Spinal cord (tissue), 10 donors: ENCODE results near the gene GRM8. TPM values are rescaled to one million over a fixed set of nuclear protein-coding genes. Genes with fewer than 3 reads are reported as not detected.

Source experiments
- DNase-seq, 6 donors: peaks; one replicate each; pipeline versions ENCODE4 v3.0.0 to v3.0.0-alpha.2; 2013 to 2015; ENCODE audit warnings: low spot score in 6 of 6, low read depth in 4 of 6
- H3K27ac ChIP-seq: one replicate; pipeline ENCODE4 v1.5.1; 2013; ENCODE audit warnings: low read depth, low read length, control low read depth
- H3K27me3 ChIP-seq: one replicate; pipeline ENCODE4 v1.6.1; 2013; ENCODE audit warnings: low read length; ENCODE audit not compliant: control insufficient read depth, insufficient read depth
- H3K36me3 ChIP-seq: one replicate; pipeline ENCODE4 v1.6.1; 2013; ENCODE audit warnings: low read length; ENCODE audit not compliant: control insufficient read depth, insufficient read depth
- H3K4me1 ChIP-seq: one replicate; pipeline ENCODE4 v1.6.1; 2013; ENCODE audit warnings: low read length; ENCODE audit not compliant: control insufficient read depth, insufficient read depth
- H3K4me3 ChIP-seq: one replicate; pipeline ENCODE4 v1.5.1; 2013; ENCODE audit warnings: low read depth, low read length, control low read depth
- H3K9me3 ChIP-seq: one replicate; pipeline ENCODE4 v1.6.1; 2013; ENCODE audit warnings: low read length; ENCODE audit not compliant: control insufficient read depth, insufficient read depth
- WGBS: methylation state at CpG from one replicate; pipeline ENCODE4 v1.1.5; 2013; ENCODE audit warnings: missing lambda C conversion rate; ENCODE audit not compliant: insufficient coverage; 5-methylcytosine and 5-hydroxymethylcytosine counted together
- polyA plus RNA-seq, 2 donors: library from polyadenylated mRNA; unstranded; fragments of 120-200 nt; gene quantifications; one replicate each; pipeline ENCODE4 v1.2.1, GENCODE V29; 2013; ENCODE audit not compliant: insufficient read length in 2 of 2
- total RNA-seq, 2 donors: library from RNA; depleted of rRNA in 1 of 2; stranded (reverse); fragments of 120-200 nt in 1 of 2; fragments of >200 nt in 1 of 2; gene quantifications; one replicate each; pipeline versions ENCODE4 v1.2.3 to v1.2.4, GENCODE V29; 2013 to 2014
- donor health status: healthy.

The GRM8 gene
- total and polyA plus RNA-seq, 4 donors = 15.6 to 26.1 (median 20.7) TPM

- no peaks in the 10 kb centered on the region for H3K9me3 ChIP-seq
- no peaks in the 10 kb centered on the region for H3K36me3 ChIP-seq
- no peak overlapping the region for H3K4me3 ChIP-seq
- no peaks in the 10 kb centered on the region for H3K4me1 ChIP-seq
- peaks cover 8% of the 10 kb centered on the region for H3K27me3 ChIP-seq
- peak in 1 of 6 donors; percentile 21 for DNase-seq
- no CpG with 5 or more reads among the region's 3 CpGs for WGBS
- H3K27ac ChIP-seq = no peak overlapping the region
Measured at GRCh38 chr7:127245002-127245401, 7.7 kb downstream of the GRM8 start.

DNA sequence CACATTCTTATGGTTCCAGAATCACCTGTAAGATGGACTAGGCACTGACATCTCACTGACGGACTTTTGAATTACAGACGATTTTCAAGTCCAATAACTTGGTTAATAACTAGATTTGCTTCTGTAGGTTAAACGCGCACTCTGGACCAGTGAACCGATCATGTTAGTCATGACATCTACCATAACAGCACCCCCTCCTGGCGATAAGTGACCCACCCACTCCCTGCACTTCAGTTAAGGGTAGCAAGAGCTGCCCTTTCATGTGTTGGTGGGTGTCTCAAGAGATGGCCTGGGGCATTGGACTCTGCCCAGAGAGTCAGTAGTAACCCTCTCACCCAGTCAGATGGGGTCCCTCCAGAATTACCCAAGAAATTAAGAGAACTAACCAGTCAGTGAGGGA, 12.9 kb downstream of the GRM8 start:
- Histone ChIP-seq H3K9me3 (no peaks in the 10 kb centered on the region), H3K27ac (no peak overlapping the region), H3K27me3 (no peaks in the 10 kb centered on the region), H3K36me3 (no peaks in the 10 kb centered on the region), H3K4me3 (no peak overlapping the region), H3K4me1 (no peaks in the 10 kb centered on the region)
- no peak for DNase-seq
- no CpG with 5 or more reads among the region's 6 CpGs for WGBS

- H3K36me3 ChIP-seq = no peaks in the 10 kb centered on the region
- DNase-seq = peak in 1 of 6 donors; percentile 70
- WGBS = 100% methylated on average over 1 of the region's 2 CpGs
Measured at GRCh38 chr7:127233630-127234029, 19.1 kb downstream of the GRM8 start.

DNA sequence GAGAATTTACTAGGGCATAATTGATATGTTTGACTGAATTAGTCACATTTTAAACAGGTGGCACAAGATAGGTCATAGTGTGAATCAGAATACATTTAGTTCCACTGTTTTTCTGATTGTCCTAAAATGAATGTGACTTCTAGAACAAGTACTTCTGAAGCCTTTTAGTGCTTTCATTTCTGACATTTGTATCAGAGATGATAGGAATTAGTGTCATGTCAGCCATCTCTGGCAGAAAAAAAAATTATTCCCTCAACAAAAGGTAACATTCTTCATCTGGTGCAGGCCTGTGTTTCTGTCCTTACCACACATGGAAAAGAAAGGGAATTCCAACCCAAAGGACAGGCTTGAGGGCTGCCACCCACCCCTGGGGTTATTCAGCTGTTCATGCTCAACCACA, 21.3 kb downstream of the GRM8 start:
- H3K36me3 ChIP-seq = no peaks in the 10 kb centered on the region
- H3K4me3 ChIP-seq = no peak overlapping the region
- H3K4me1 ChIP-seq = no peaks in the 10 kb centered on the region
- H3K27ac ChIP-seq = no peak overlapping the region
- DNase-seq = no peak
- no peaks in the 10 kb centered on the region for H3K9me3 ChIP-seq
- no peaks in the 10 kb centered on the region for H3K27me3 ChIP-seq

More at GRCh38 chr7:127233630-127234029, 19.1 kb downstream of the GRM8 start:
- no peaks in the 10 kb centered on the region for H3K27me3 ChIP-seq
- no peak overlapping the region for H3K4me3 ChIP-seq
- H3K4me1 ChIP-seq = no peaks in the 10 kb centered on the region
- H3K27ac ChIP-seq = no peak overlapping the region
- no peaks in the 10 kb centered on the region for H3K9me3 ChIP-seq

GRCh38 chr7:127230192-127230925, 22.4 kb downstream of the GRM8 start:
- WGBS = no CpG with 5 or more reads among the region's 3 CpGs
- no peak overlapping the region for H3K27ac ChIP-seq
- no peaks in the 10 kb centered on the region for H3K36me3 ChIP-seq
- no peak overlapping the region for H3K4me3 ChIP-seq
- H3K9me3 ChIP-seq = no peaks in the 10 kb centered on the region
- H3K27me3 ChIP-seq = no peaks in the 10 kb centered on the region
- no peak for DNase-seq
- H3K4me1 ChIP-seq = no peaks in the 10 kb centered on the region

- DNase-seq = peak in 1 of 6 donors; percentile 21
- Histone ChIP-seq H3K9me3 (no peaks in the 10 kb centered on the region), H3K4me1 (no peaks in the 10 kb centered on the region), H3K36me3 (no peaks in the 10 kb centered on the region), H3K27ac (no peak overlapping the region), H3K4me3 (no peak overlapping the region), H3K27me3 (no peaks in the 10 kb centered on the region)
- WGBS = 49% methylated on average over 3 of the region's 10 CpGs
Measured at GRCh38 chr7:127226685-127227374, 25.9 kb downstream of the GRM8 start.

DNA sequence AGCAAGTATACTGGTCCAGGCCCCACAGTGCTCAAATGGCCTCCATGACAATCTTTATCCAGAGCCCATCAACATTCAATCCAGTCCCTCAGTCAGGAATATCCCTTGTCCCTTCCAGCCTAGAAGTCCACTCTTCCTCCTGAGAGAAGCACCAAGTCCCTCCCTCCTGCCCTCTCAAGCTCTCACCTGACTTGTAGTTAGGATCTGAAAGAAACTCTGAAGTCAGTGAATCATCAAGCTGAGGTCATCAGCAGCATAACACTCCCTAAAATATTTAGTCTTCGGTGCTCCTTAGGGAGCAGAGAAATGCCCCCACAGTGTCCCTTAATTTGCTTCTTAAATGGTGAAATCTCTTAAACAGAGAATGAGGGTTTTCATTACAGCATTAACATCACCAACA, 31.0 kb downstream of the GRM8 start:
- no CpG with 5 or more reads among the region's 1 CpG for WGBS
- no peaks in the 10 kb centered on the region for H3K27me3 ChIP-seq

GRCh38 chr7:127214956-127215718, 37.6 kb downstream of the GRM8 start:
- Histone ChIP-seq H3K4me3 (no peak overlapping the region), H3K4me1 (no peaks in the 10 kb centered on the region), H3K27me3 (no peaks in the 10 kb centered on the region), H3K27ac (no peak overlapping the region), H3K9me3 (no peaks in the 10 kb centered on the region), H3K36me3 (no peaks in the 10 kb centered on the region)
- DNase-seq = no peak
- 100% methylated on average over 2 of the region's 4 CpGs for WGBS

More for the DNA sequence above, 31.0 kb downstream of the GRM8 start:
- no peaks in the 10 kb centered on the region for H3K9me3 ChIP-seq
- H3K4me3 ChIP-seq = no peak overlapping the region
- H3K36me3 ChIP-seq = no peaks in the 10 kb centered on the region
- H3K4me1 ChIP-seq = no peaks in the 10 kb centered on the region
- DNase-seq = no peak
- H3K27ac ChIP-seq = no peak overlapping the region

DNA sequence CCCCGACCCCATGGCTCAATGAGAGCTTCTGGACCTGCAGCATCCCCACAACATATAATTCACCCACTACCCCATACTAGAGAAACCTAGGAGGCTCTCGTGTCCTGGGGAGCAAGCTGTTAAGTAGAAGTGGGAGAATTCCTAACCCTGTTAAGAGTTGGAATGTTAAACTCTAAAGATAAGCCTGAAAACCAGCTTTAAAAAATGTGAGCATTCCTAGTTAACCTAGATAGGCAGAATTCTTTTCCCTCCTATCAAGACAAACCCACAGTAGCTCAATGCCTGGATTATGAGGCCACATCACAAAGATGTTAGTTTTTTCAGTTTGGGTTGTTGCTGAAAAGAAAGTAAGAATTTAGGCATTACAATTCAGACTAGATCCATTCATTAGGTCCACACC, 42.9 kb downstream of the GRM8 start:
- H3K27ac ChIP-seq = no peak overlapping the region
- no peaks in the 10 kb centered on the region for H3K36me3 ChIP-seq
- H3K27me3 ChIP-seq = no peaks in the 10 kb centered on the region
- no peaks in the 10 kb centered on the region for H3K9me3 ChIP-seq
- no CpG with 5 or more reads among the region's 2 CpGs for WGBS
- no peak for DNase-seq
- H3K4me3 ChIP-seq = no peak overlapping the region
- no peaks in the 10 kb centered on the region for H3K4me1 ChIP-seq
